Stimulated activated CD8-positive, alpha-beta memory T cell treated with anti-CD3 and anti-CD28 coated beads, Interleukin-4, amount 100 ng/mL, for 24 hours (primary cell): ENCODE measurements around the gene HOXA10.

ENCODE experiments used
- DNase-seq: peaks from one replicate; pipeline ENCODE4 v3.0.0-alpha.2; 2020; ENCODE audit warnings: low read depth

HOXA10 gene

DNA sequence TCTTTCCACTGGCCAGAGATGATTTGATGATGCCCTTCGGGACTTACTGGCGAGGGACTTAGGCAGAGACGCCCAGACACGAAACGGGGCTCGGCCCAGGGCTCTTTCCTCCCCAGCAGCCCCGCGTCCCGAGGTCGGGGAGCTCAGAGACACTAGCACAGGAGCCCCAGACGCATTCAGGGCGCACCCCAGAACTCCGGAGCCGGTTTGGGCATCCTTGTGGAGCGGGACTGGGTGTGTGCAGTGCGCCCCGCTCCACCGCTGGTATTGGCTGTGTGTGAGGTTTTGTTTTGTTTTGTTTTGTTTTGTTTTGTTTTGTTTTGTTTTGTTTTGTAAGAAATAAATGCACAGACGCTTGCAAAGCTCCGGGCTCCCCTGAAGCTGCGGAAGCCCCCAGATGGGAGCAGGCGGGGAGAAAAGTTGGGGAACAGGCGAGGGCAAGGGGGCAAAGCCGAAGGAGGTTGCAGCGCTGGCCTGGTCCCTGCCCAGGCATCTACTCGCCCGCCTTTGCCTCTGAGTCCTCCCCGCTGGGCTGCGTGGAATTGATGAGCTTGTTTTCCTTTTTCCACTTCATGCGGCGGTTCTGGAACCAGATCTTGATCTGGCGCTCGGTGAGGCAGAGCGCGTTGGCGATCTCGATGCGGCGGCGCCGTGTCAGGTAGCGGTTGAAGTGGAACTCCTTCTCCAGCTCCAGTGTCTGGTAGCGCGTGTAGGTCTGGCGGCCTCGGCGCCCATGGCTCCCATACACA is 28.8 kb downstream of the HOXA10 start:
- DNase-seq: no peak

- DNase-seq: no peak
Measured at GRCh38 chr7:27144781-27145164, 29.3 kb downstream of the HOXA10 start.

GRCh38 chr7:27143950-27144780 is 30.0 kb downstream of the HOXA10 start:
- no peak for DNase-seq

- no peak for DNase-seq
Measured at GRCh38 chr7:27143023-27143949, 30.8 kb downstream of the HOXA10 start, which contains the start of gene HOXA5. HOXA5 (minus strand) TSS chr7:27143681; CDS start chr7:27143607, 74 bp downstream.

DNA sequence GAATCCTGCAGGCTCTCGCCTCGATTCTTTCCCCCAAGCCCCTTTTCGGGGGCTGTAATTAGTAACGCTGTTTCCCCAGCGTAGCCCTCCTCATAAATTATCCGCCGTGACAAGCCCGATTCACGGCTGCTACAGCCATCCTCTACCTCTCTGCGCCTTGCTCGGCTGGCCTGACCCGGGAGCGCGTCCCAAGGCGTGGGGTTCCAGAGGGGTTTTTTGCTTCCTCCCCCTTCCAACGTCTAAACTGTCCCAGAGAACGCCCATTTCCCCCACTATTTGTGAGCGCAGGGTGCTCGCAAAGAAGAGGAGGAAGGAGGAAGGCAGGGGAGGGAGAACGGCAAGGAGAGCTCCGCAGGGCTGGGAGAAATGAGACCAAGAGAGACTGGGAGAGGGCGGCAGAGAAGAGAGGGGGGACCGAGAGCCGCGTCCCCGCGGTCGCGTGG is 31.5 kb downstream of the HOXA10 start:
- no peak for DNase-seq

DNA sequence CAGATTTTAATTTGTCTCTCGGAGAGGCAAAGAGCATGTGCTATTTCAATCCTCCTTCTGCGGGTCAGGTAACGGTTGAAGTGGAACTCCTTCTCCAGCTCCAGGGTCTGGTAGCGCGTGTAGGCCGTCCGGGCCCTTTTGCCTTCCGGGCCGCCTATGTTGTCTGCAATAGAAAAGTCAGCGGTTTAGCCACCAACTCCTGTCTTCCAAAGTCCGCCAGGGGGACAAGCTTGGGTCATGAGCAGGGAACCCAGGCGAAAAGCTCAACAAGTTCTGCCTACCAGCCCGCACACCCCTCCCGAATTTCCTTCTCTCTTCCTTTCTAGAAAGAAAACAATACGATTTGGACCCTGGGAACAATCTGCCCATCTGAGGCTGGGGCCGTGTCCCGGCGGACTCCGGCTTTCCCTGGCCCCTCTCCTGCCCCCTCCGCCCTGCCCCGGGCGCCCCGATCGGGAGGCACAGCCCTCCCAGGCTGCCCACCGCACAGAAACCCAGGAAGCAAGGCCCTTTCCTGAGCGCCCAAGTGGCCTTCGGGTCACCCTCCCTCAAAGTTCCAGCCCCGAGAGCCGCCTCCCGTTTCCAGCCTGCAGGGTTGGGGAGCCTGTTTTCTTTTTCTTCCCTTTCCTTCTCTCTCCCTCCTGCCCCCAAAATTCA is 32.1 kb downstream of the HOXA10 start:
- no peak for DNase-seq

DNA sequence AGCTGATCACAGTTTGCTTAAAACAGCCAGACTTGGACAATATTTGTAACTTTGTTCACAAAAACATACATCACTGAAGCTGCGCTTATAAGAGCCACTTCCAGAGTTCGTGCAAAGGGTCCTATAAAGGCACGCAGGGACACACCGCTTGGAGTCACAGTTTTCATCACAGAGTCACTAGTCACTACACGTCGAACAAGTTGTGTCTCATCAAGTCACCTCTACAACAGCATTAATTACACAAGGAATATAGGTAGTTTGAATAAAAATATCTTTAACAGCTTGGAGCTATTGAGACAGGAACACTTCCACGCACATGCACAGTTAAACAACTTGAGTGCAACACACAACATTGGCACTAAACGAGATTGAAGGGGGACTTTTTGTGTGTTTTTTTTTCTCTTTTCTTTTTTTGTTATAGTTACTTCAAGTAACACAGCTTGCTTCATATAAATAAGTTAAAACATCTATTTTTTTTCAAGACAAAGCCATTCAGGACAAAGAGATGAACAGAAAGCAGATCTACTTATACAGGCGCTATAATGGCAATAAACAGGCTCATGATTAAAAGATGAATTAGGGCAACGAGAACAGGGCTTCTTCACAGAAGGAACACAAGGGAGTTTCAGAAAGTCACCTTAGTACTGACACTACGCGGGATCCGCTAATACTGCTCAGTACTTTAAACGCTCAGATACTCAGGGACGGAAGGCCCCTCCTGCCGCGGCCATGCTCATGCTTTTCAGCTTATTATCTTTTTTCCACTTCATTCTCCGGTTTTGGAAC is 32.8 kb downstream of the HOXA10 start:
- DNase-seq: no peak

GRCh38 chr7:27140126-27140857 is 33.8 kb downstream of the HOXA10 start:
- no peak for DNase-seq

- no peak for DNase-seq
Measured at GRCh38 chr7:27139334-27140125, 34.6 kb downstream of the HOXA10 start.

- no peak for DNase-seq
Measured at GRCh38 chr7:27138985-27139333, 35.2 kb downstream of the HOXA10 start.

DNA sequence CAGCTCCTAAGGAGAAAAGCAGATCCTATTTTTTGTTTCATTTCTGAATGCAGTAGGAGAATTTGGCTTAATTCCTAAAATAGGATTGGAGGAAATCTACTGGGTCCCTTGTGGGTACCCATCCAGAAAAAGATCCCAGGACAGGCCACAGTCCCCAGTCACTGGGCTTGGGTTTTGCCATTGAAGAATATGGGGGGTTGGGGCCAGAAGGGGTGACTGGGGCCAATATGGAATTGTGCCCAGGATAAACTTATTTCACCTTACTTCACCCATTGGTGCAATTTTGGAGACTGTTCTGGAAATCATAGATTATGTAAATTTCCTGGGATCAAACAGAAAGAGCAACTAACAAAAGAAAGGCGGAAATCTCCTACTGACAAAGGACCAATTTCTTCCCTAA is 35.6 kb downstream of the HOXA10 start:
- DNase-seq: no peak

- no peak for DNase-seq
Measured at GRCh38 chr7:27137640-27138315, 36.3 kb downstream of the HOXA10 start.

- no peak for DNase-seq
Measured at GRCh38 chr7:27134392-27134791, 39.7 kb downstream of the HOXA10 start.

DNA sequence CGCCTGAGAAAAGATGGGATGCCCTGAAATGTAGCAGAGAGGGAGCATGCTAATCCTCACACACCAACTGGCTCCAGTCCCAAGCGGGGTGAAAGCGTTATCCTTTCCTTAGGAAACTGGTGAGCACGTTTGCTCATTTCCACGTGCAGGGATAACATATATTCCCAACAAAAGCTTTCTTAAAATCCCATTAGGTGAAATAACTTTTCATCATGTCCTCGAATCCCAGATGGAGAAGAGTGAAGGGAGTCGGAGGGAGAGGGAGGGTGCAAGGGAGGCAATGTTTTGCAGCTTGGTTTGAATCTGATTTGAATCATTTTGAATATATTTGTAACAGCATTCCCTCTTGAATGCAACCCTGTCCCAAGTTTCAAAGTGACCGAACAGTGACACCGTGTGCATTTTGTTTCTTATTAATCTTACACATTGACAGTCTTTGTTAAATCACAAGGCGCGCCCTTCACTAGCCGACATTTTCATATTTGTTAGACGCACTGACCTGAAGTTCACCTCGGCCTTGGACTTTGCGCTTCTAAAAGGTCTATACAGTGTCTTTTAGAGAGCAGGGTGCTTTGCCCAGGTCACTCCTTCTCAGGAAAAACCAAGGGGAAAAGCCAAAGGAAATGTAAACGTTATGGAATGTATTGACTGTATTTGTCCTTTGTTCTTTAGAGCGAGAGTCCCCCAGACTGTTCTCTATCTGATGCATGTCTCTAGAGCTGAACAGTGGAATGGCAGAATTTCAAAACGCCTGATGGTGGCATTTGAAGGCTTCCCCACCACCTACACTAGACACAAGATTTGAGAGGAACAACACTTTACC is 40.5 kb downstream of the HOXA10 start:
- DNase-seq: no peak

- no peak for DNase-seq
Measured at GRCh38 chr7:27132978-27133377, 41.1 kb downstream of the HOXA10 start.

- no peak for DNase-seq
Measured at GRCh38 chr7:27132214-27132613, 41.9 kb downstream of the HOXA10 start.

GRCh38 chr7:27131390-27131819 is 42.7 kb downstream of the HOXA10 start:
- DNase-seq: no peak
